ENCODE measurements around the gene NUP210L.
A peak's percentile ranks its signal among the peaks of the same experiment; 100 is the strongest.

Gene NUP210L

DNA sequence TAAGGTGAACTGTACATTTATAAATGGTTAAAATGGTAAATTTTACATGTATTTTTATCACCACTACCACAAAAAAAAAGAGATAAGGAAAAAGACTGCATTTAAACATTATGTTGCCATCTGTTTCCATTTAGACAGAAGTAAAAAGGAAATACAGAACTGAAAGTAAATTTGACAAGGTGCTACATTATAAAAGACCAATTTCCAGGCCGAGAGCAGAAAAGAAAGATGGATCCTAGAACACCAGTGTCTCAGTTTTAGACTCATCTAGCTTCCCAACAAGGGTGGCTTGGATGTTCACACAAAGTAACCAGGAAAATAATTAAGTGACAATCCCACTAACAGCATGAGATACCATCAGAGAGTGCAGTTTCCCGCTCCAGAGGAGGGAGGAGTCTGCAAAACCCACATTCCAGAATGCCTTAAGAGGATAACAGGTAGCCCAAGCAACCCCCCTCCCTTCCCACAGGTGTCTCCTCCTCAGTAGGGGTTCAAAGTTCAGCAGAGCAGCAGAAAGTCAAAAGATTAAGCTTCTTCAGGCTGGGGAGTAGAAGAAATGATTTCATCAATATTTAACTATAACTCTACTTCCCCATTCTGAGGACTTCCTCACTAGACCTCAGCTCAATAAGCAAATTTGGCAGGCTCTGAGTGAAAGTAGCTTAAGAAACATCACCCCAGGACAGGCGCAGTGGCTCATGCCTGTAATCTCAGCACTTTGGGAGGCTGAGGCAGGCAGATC lies 25.2 kb upstream of the NUP210L start:
- 56% methylated on average over 2 of the region's 3 CpGs for WGBS (ENCODE audit: insufficient coverage)
- Histone ChIP-seq H3K27ac (ENCODE audit: insufficient read depth in 1 of 2, low read depth in 1 of 2, low read length in 2 of 2, poor library complexity in 1 of 2, severe bottlenecking in 2 of 2) (peak overlapping the region; percentile 49 to 91), H3K4me3 (ENCODE audit: control insufficient read depth in 1 of 7, extremely low read depth in 1 of 7, insufficient read depth in 4 of 7, low read depth in 2 of 7, low read length in 6 of 7) (peak overlapping the region in 6 of 7 experiments; percentile 34 to 97 (median 83)), H3K27me3 (replicated peaks in 2 of 5; ENCODE audit: control insufficient read depth in 4 of 5, insufficient read depth in 5 of 5, low read length in 4 of 5) (no peaks in the 10 kb centered on the region), H3K4me1 (ENCODE audit: control extremely low read depth in 1 of 4, control insufficient read depth in 4 of 4, insufficient read depth in 4 of 4, low read length in 3 of 4) (peaks cover 56 to 83% (median 74%) of the 10 kb centered on the region in 4 experiments), H3K9me3 (ENCODE audit: control extremely low read depth in 1 of 5, control insufficient read depth in 4 of 5, insufficient read depth in 2 of 5, low read depth in 1 of 5, low read length in 4 of 5) (no peaks in the 10 kb centered on the region), H3K36me3 (ENCODE audit: control insufficient read depth in 4 of 4, insufficient read depth in 4 of 4, low read length in 3 of 4) (peaks cover 0 to 48% (median 8%) of the 10 kb centered on the region in 4 experiments)
- CTCF ChIA-PET, result interaction anchor here (1.0 to 2.9 kb wide), 5 partner anchors 13 to 92 kb away, joined by 3 to 9 read pairs (median 3); no protein-coding TSS in a partner anchor
- POLR2A ChIA-PET, result interaction anchor here (0.7 kb wide), 1 partner anchor 10 kb away, joined by 3 read pairs; no protein-coding TSS in a partner anchor
- peak; percentile 57 to 82 (median 75) for DNase-seq

DNA sequence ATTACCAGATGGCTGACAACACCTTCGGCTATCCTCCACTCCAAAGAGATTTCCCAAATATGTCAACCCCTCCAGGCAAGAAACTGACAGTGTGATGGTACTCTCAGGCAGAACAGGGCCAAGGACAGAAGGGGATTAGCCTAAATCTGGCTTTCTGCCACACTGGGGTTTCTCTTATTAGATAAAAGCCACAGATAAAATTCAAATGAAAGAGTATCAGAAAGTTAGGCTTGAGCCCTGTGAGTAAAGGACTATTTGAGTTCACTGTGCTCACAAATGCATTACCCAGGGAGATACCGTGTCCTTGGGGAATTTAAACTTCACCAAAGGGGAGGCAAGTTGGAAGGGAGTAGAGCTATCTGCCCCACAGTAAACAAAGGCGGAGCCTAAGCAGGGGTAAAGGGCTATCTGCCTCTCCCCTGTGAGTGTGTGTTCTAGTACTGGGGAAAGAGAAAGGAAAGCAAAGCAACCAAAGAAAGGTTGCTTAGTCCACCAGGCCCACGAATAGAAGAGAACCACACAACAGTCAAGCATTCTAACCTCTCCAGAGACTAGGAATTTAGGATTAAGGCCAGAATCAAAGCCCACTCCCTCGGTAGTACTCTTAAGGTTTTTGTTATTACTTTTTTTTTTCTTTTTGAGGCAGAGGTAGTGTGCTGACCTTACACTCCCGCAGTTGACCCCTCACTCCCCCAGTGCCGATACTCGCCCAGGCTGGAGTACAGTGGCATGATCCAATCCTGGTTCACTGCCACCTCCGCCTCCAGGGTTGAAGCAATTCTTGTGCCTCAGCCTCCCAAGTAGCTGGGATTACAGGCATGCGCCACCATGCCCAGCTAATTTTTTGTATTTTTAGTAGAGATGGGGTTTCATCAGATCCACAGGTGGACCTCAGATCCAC lies 24.3 kb upstream of the NUP210L start:
- Histone ChIP-seq H3K27me3 (replicated peaks in 2 of 5; ENCODE audit: control insufficient read depth in 4 of 5, insufficient read depth in 5 of 5, low read length in 4 of 5) (no peaks in the 10 kb centered on the region), H3K4me1 (ENCODE audit: control extremely low read depth in 1 of 4, control insufficient read depth in 4 of 4, insufficient read depth in 4 of 4, low read length in 3 of 4) (peaks cover 56 to 82% (median 74%) of the 10 kb centered on the region in 4 experiments), H3K36me3 (ENCODE audit: control insufficient read depth in 4 of 4, insufficient read depth in 4 of 4, low read length in 3 of 4) (peaks cover 0 to 55% (median 14%) of the 10 kb centered on the region in 4 experiments), H3K4me3 (ENCODE audit: control insufficient read depth in 1 of 7, extremely low read depth in 1 of 7, insufficient read depth in 4 of 7, low read depth in 2 of 7, low read length in 6 of 7) (peak overlapping the region in 6 of 7 experiments; percentile 10 to 97 (median 83)), H3K27ac (ENCODE audit: insufficient read depth in 1 of 2, low read depth in 1 of 2, low read length in 2 of 2, poor library complexity in 1 of 2, severe bottlenecking in 2 of 2) (peak overlapping the region; percentile 48 to 91), H3K9me3 (ENCODE audit: control extremely low read depth in 1 of 5, control insufficient read depth in 4 of 5, insufficient read depth in 2 of 5, low read depth in 1 of 5, low read length in 4 of 5) (no peaks in the 10 kb centered on the region)
- ChIA-PET CTCF (interaction anchor here (1.1 to 2.2 kb wide), 6 partner anchors 12 to 406 kb away, joined by 3 to 4 read pairs (median 3); partner anchors contain the start of gene HAX1), POLR2A (interaction anchor here (0.5 kb wide), 1 partner anchor 54 kb away, joined by 4 read pairs; no protein-coding TSS in a partner anchor)
- DNase-seq, result no peak
- 91% methylated on average over 4 of the region's 10 CpGs for WGBS (ENCODE audit: insufficient coverage)

DNA sequence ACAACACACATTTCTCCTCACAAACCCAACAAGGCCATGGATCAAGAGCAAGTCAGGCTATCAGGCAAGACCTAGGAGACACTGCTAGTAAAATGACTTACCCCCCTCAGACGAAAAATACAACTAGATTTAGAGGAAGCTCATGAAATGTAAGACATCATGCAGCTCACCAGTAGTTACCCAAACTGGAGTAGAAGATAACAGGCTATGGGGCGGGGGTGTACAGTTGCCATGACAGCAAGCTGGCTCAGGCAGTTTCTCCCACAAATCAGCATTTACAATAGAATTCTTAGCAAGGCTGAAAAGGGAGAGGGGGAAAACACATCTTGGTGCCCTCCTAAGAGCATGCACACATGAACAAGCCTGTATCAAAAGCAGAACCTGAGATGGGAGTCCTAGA lies 23.1 kb upstream of the NUP210L start:
- Histone ChIP-seq H3K27me3 (replicated peaks in 2 of 5; ENCODE audit: control insufficient read depth in 4 of 5, insufficient read depth in 5 of 5, low read length in 4 of 5) (no peaks in the 10 kb centered on the region), H3K27ac (ENCODE audit: insufficient read depth in 1 of 2, low read depth in 1 of 2, low read length in 2 of 2, poor library complexity in 1 of 2, severe bottlenecking in 2 of 2) (peak overlapping the region; percentile 48 to 91), H3K9me3 (ENCODE audit: control extremely low read depth in 1 of 5, control insufficient read depth in 4 of 5, insufficient read depth in 2 of 5, low read depth in 1 of 5, low read length in 4 of 5) (no peaks in the 10 kb centered on the region), H3K36me3 (ENCODE audit: control insufficient read depth in 4 of 4, insufficient read depth in 4 of 4, low read length in 3 of 4) (peaks cover 1 to 57% (median 20%) of the 10 kb centered on the region in 4 experiments), H3K4me1 (ENCODE audit: control extremely low read depth in 1 of 4, control insufficient read depth in 4 of 4, insufficient read depth in 4 of 4, low read length in 3 of 4) (peaks cover 56 to 73% (median 66%) of the 10 kb centered on the region in 4 experiments), H3K4me3 (ENCODE audit: control insufficient read depth in 1 of 7, extremely low read depth in 1 of 7, insufficient read depth in 4 of 7, low read depth in 2 of 7, low read length in 6 of 7) (peak overlapping the region in 6 of 7 experiments; percentile 27 to 97 (median 64))
- 0% methylated on average over 2 of the region's 2 CpGs for WGBS (ENCODE audit: insufficient coverage)
- POLR2A ChIA-PET, result interaction anchor here (0.6 to 1.5 kb wide), 2 partner anchors 9 to 23 kb away, joined by 3 to 4 read pairs; partner anchors contain the start of gene NUP210L
- DNase-seq, result peak in 2 of 3 donors; percentile 71 to 83
- CTCF ChIA-PET, result interaction anchor here (1.4 to 2.2 kb wide), 4 partner anchors 9 to 405 kb away, joined by 3 to 4 read pairs (median 4); partner anchors contain the start of gene HAX1

DNA sequence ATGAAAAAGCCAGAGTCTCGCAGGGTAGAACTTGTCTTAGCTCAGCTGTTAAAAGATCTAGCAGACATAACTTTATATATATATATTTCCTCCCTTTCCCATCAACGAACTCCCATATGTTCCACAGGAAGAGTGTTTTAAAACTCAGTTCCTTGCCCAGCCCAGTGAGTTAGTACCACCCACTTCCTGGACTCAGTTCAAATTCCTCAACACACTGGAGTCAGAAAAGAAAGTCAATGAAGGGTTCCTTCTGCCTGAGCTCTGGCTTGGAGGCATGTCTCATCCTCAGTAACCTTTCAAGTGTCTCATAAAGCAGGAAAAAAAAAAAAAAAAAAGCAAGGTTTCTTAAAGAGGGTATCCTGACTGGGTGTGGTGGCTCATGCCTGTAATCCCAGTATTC lies 21.5 kb upstream of the NUP210L start:
- DNase-seq, result peak in 2 of 3 donors; percentile 53 to 56
- Histone ChIP-seq H3K36me3 (ENCODE audit: control insufficient read depth in 4 of 4, insufficient read depth in 4 of 4, low read length in 3 of 4) (peaks cover 14 to 74% (median 36%) of the 10 kb centered on the region in 4 experiments), H3K27ac (ENCODE audit: insufficient read depth in 1 of 2, low read depth in 1 of 2, low read length in 2 of 2, poor library complexity in 1 of 2, severe bottlenecking in 2 of 2) (peak overlapping the region; percentile 42 to 91), H3K4me3 (ENCODE audit: control insufficient read depth in 1 of 7, extremely low read depth in 1 of 7, insufficient read depth in 4 of 7, low read depth in 2 of 7, low read length in 6 of 7) (peak overlapping the region in 6 of 7 experiments; percentile 29 to 67 (median 50)), H3K9me3 (ENCODE audit: control extremely low read depth in 1 of 5, control insufficient read depth in 4 of 5, insufficient read depth in 2 of 5, low read depth in 1 of 5, low read length in 4 of 5) (no peaks in the 10 kb centered on the region), H3K4me1 (ENCODE audit: control extremely low read depth in 1 of 4, control insufficient read depth in 4 of 4, insufficient read depth in 4 of 4, low read length in 3 of 4) (peaks cover 52 to 62% (median 60%) of the 10 kb centered on the region in 4 experiments), H3K27me3 (replicated peaks in 2 of 5; ENCODE audit: control insufficient read depth in 4 of 5, insufficient read depth in 5 of 5, low read length in 4 of 5) (no peaks in the 10 kb centered on the region)
- POLR2A ChIA-PET, result no interaction called here
- WGBS (ENCODE audit: insufficient coverage), result no CpG with 5 or more reads among the region's 2 CpGs
- CTCF ChIA-PET, result interaction anchor here (0.8 to 1.6 kb wide), 2 partner anchors 7 to 14 kb away, joined by 3 read pairs; no protein-coding TSS in a partner anchor

DNA sequence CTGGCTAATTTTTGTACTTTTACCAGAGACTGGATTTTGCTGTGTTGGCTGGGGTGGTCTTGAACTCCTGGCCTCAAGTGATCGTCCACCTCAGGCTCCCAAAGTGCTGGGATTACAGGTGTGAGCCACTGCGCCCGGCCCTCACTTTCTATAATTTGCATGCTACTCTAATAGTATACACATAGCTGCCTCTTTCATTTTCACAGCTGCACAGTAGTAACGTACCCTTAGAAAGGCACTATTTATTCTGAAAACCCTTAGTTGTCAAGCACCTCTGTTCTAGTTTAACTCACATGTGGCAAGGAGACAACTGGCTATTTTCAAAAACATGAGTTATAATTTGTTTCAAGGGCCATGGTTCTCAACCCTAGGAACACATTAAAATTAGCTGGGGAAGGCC lies 19.8 kb upstream of the NUP210L start:
- DNase-seq, result no peak
- Histone ChIP-seq H3K27me3 (replicated peaks in 2 of 5; ENCODE audit: control insufficient read depth in 4 of 5, insufficient read depth in 5 of 5, low read length in 4 of 5) (no peaks in the 10 kb centered on the region), H3K9me3 (ENCODE audit: control extremely low read depth in 1 of 5, control insufficient read depth in 4 of 5, insufficient read depth in 2 of 5, low read depth in 1 of 5, low read length in 4 of 5) (no peaks in the 10 kb centered on the region), H3K36me3 (ENCODE audit: control insufficient read depth in 4 of 4, insufficient read depth in 4 of 4, low read length in 3 of 4) (peaks cover 26 to 85% (median 49%) of the 10 kb centered on the region in 4 experiments), H3K4me1 (ENCODE audit: control extremely low read depth in 1 of 4, control insufficient read depth in 4 of 4, insufficient read depth in 4 of 4, low read length in 3 of 4) (peaks cover 39 to 46% (median 44%) of the 10 kb centered on the region in 4 experiments), H3K4me3 (ENCODE audit: control insufficient read depth in 1 of 7, extremely low read depth in 1 of 7, insufficient read depth in 4 of 7, low read depth in 2 of 7, low read length in 6 of 7) (no peak overlapping the region), H3K27ac (ENCODE audit: insufficient read depth in 1 of 2, low read depth in 1 of 2, low read length in 2 of 2, poor library complexity in 1 of 2, severe bottlenecking in 2 of 2) (no peak overlapping the region)
- CTCF ChIA-PET, result interaction anchor here (0.5 kb wide), 1 partner anchor 1124 kb away, joined by 4 read pairs; no protein-coding TSS in a partner anchor
- WGBS (ENCODE audit: insufficient coverage), result 98% methylated on average over 4 of the region's 4 CpGs
- POLR2A ChIA-PET, result interaction anchor here (1.1 kb wide), 1 partner anchor 8 kb away, joined by 3 read pairs; no protein-coding TSS in a partner anchor

DNA sequence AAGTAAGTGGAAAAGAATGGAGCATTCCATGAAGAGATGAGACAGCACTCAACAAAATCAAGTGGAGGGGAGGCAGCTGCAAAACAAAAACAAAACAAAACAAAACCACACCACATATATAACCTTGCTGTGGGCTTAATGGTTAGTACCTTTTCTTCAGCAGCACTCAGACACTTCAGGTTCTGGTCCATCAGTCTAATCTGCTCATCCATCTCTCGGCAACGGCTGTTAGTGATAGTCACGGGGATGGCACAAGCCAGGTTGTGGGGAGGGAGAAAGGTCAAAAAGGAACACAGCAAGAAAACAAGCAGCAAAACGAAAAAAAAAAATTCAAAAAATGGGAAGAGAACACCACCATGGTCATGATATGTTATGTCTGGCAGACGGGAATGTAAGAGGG lies 17.0 kb upstream of the NUP210L start:
- H3K36me3 ChIP-seq (ENCODE audit: control insufficient read depth in 4 of 4, insufficient read depth in 4 of 4, low read length in 3 of 4), result peaks cover 39 to 82% (median 64%) of the 10 kb centered on the region in 4 experiments
- no peak for DNase-seq
- no peaks in the 10 kb centered on the region for H3K9me3 ChIP-seq (ENCODE audit: control extremely low read depth in 1 of 5, control insufficient read depth in 4 of 5, insufficient read depth in 2 of 5, low read depth in 1 of 5, low read length in 4 of 5)
- H3K4me1 ChIP-seq (ENCODE audit: control extremely low read depth in 1 of 4, control insufficient read depth in 4 of 4, insufficient read depth in 4 of 4, low read length in 3 of 4), result peaks cover 11 to 20% (median 16%) of the 10 kb centered on the region in 4 experiments
- WGBS (ENCODE audit: insufficient coverage), result 96% methylated on average over 4 of the region's 5 CpGs
- H3K4me3 ChIP-seq (ENCODE audit: control insufficient read depth in 1 of 7, extremely low read depth in 1 of 7, insufficient read depth in 4 of 7, low read depth in 2 of 7, low read length in 6 of 7), result no peak overlapping the region
- H3K27me3 ChIP-seq (replicated peaks in 2 of 5; ENCODE audit: control insufficient read depth in 4 of 5, insufficient read depth in 5 of 5, low read length in 4 of 5), result no peaks in the 10 kb centered on the region
- ChIA-PET CTCF (interaction anchor here (1.4 kb wide), 1 partner anchor 15 kb away, joined by 4 read pairs; no protein-coding TSS in a partner anchor), POLR2A (no interaction called here)
- H3K27ac ChIP-seq (ENCODE audit: insufficient read depth in 1 of 2, low read depth in 1 of 2, low read length in 2 of 2, poor library complexity in 1 of 2, severe bottlenecking in 2 of 2), result no peak overlapping the region

All from common myeloid progenitor, CD34-positive (primary cell).